IPS DF 6.9 (cell line): ENCODE measurements around the gene BIRC6.
"Not testable (repeated sequence)": the region's sequence is repeated elsewhere in the genome, so short reads cannot be mapped to it uniquely, and the experiment has no call there.

Experiments used
- DNase-seq: peaks from one replicate; pipeline ENCODE4 v3.0.0-alpha.2; 2013; ENCODE audit warnings: low read depth, low spot score
- H3K27ac ChIP-seq: one replicate; pipeline ENCODE4 v1.5.1; 2013; ENCODE audit warnings: low read length, control low read depth
- H3K27me3 ChIP-seq: 2 replicates; pipeline ENCODE4 v1.6.1; 2013; ENCODE audit warnings: mild to moderate bottlenecking, low read length; ENCODE audit not compliant: control insufficient read depth, insufficient read depth
- H3K36me3 ChIP-seq: 2 replicates; pipeline ENCODE4 v1.6.1; 2013; ENCODE audit warnings: low read length; ENCODE audit not compliant: control insufficient read depth, insufficient read depth
- H3K4me1 ChIP-seq: 2 replicates; pipeline ENCODE4 v1.6.1; 2013; ENCODE audit warnings: low read length; ENCODE audit not compliant: control insufficient read depth, insufficient read depth
- H3K4me3 ChIP-seq: 2 replicates; pipeline ENCODE4 v1.5.1; 2013; ENCODE audit warnings: mild to moderate bottlenecking, low read length
- H3K9me3 ChIP-seq: 2 replicates; pipeline ENCODE4 v1.6.1; 2013; ENCODE audit warnings: low read length, inconsistent platforms; ENCODE audit not compliant: control insufficient read depth, insufficient read depth
- WGBS: extraction: QIAGEN DNeasy Blood & Tissue Kit; methylation state at CpG from one replicate; pipeline ENCODE4 v1.1.7; 2013; ENCODE audit warnings: mixed read lengths, missing lambda C conversion rate; ENCODE audit not compliant: insufficient read length, insufficient coverage; 5-methylcytosine and 5-hydroxymethylcytosine counted together

Gene BIRC6

DNA sequence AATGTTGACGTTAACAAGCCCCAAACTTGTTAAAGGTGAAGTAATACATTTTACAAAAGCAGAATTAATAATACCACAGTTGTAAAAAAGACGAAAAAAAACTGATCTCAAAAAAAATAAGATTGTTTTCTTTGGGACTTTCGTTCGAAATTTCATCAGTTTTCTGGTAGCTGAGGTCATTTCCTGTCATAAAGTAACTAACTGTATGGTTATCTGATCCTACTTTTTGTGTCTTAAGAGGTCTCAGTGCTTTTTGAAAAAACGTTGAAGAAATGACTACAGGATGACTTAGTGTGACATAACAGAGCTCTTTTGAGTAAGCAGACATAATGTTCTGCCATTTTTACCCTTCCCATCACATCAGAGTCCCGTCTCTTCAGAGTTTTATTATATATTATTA, 79.3 kb downstream of the BIRC6 start:
- no peaks in the 10 kb centered on the region for H3K4me1 ChIP-seq
- DNase-seq, result no peak
- H3K36me3 ChIP-seq, result no peaks in the 10 kb centered on the region; the same call in 1 of the 2 replicates
- no peaks in the 10 kb centered on the region for H3K9me3 ChIP-seq
- no CpG with 5 or more reads among the region's 6 CpGs for WGBS
- H3K27me3 ChIP-seq, result no peaks in the 10 kb centered on the region
- H3K27ac ChIP-seq, result no peak overlapping the region
- H3K4me3 ChIP-seq, result no peak overlapping the region

DNA sequence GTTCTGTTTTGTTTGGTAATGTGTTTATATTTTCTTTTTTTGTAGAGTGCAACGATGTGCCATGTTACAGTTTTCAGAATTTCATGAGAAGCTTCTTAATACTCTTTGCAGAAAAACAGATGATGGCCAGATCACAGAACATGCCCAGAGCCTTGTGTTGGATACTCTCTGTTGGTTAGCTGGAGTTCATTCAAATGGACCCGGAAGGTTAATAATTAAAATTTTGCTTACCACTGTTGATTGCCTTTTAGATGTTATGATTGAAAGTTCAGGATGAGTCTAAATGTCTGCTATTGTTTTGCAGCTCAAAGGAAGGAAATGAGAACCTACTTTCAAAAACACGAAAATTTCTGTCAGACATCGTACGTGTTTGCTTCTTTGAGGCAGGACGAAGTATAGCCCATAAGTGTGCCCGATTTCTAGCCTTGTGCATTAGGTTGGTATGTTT, 85.2 kb downstream of the BIRC6 start:
- Histone ChIP-seq H3K27ac (no peak overlapping the region), H3K4me3 (no peak overlapping the region), H3K4me1 (no peaks in the 10 kb centered on the region), H3K36me3 (peaks cover 2% of the 10 kb centered on the region; the same call in 1 of the 2 replicates), H3K9me3 (no peaks in the 10 kb centered on the region), H3K27me3 (no peaks in the 10 kb centered on the region)
- WGBS, result no CpG with 5 or more reads among the region's 7 CpGs
- no peak for DNase-seq

- H3K27me3 ChIP-seq, result no peaks in the 10 kb centered on the region
- 0 out of 2 replicates have a peak, but pooled peaks cover 2% of the 10 kb centered on the region for H3K36me3 ChIP-seq
- no peaks in the 10 kb centered on the region for H3K9me3 ChIP-seq
- no CpG with 5 or more reads among the region's 6 CpGs for WGBS
- H3K4me1 ChIP-seq, result no peaks in the 10 kb centered on the region
- H3K27ac ChIP-seq, result no peak overlapping the region
- H3K4me3 ChIP-seq, result no peak overlapping the region
- no peak for DNase-seq
Measured at GRCh38 chr2:32446369-32446768, 89.5 kb downstream of the BIRC6 start.

GRCh38 chr2:32450851-32451250, 94.0 kb downstream of the BIRC6 start:
- no peak overlapping the region for H3K27ac ChIP-seq
- no peaks in the 10 kb centered on the region for H3K4me1 ChIP-seq
- no peak for DNase-seq
- no peaks in the 10 kb centered on the region for H3K36me3 ChIP-seq
- H3K27me3 ChIP-seq, result no peaks in the 10 kb centered on the region
- H3K4me3 ChIP-seq, result no peak overlapping the region
- no peaks in the 10 kb centered on the region for H3K9me3 ChIP-seq

DNA sequence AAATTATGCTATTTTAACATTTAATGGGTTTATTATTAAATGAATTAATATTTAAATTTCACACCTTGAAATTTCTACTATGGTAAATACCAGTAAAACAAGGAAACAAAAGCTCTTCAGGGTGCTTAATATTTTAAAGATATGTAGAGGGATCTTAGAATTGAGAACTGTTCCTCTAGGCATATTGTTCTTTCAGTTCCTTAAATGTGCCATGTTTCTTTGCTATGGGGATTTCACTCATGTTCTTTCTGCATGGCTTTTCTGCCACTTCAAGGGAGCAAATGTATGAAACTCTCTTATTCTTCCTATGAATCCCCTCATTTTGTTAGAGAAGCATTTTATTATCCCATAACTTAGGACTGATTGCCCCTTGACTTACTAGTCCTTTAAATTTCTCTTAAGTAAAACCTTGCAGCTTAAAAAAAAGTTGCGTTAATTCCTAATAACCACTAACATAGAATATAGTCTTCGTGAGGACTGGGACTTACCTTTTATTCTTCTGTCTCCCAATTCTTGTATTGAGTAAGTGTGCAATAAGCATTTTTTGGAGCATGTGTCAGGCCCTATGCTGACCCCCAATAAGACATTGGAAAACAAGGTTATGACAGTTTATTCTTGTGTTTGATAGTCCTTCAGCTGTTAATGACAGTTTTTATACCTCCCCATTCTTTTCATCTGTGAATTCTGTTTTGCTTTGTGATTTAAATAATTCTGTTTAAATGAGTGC, 95.7 kb downstream of the BIRC6 start:
- H3K9me3 ChIP-seq, result no peaks in the 10 kb centered on the region
- no peaks in the 10 kb centered on the region for H3K4me1 ChIP-seq
- no peaks in the 10 kb centered on the region for H3K27me3 ChIP-seq
- DNase-seq, result no peak
- no peak overlapping the region for H3K4me3 ChIP-seq
- WGBS, result no CpG with 5 or more reads among the region's 2 CpGs
- no peak overlapping the region for H3K27ac ChIP-seq
- H3K36me3 ChIP-seq, result no peaks in the 10 kb centered on the region

- H3K9me3 ChIP-seq, result no peaks in the 10 kb centered on the region
- no peak overlapping the region for H3K4me3 ChIP-seq
- no peaks in the 10 kb centered on the region for H3K27me3 ChIP-seq
- no peaks in the 10 kb centered on the region for H3K4me1 ChIP-seq
- no peaks in the 10 kb centered on the region for H3K36me3 ChIP-seq
- no peak overlapping the region for H3K27ac ChIP-seq
- no CpG with 5 or more reads among the region's 3 CpGs for WGBS
- no peak for DNase-seq
Measured at GRCh38 chr2:32453242-32454062, 96.6 kb downstream of the BIRC6 start.

DNA sequence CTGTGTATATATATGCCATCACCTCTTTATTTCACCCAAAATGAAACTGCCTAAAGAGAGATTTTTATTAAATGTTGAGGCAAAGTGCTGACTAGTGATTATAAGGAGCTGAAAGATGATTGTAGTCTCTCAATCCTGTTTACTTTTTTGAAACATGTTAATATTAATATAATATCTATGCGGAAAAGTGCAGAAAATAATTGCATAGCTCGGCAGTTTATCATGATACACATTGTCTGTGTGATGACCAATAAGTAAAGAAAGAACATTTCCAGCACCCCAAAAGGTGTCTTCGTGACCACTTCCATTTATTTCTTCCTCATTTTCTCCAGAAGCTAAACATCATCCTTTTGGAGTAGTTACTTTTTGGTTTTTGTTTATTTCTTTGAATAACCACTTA, 99.0 kb downstream of the BIRC6 start:
- Histone ChIP-seq H3K4me1 (no peaks in the 10 kb centered on the region), H3K36me3 (no peaks in the 10 kb centered on the region), H3K4me3 (no peak overlapping the region), H3K27me3 (no peaks in the 10 kb centered on the region), H3K27ac (no peak overlapping the region), H3K9me3 (no peaks in the 10 kb centered on the region)
- WGBS, result no CpG with 5 or more reads among the region's 3 CpGs
- no peak for DNase-seq

DNA sequence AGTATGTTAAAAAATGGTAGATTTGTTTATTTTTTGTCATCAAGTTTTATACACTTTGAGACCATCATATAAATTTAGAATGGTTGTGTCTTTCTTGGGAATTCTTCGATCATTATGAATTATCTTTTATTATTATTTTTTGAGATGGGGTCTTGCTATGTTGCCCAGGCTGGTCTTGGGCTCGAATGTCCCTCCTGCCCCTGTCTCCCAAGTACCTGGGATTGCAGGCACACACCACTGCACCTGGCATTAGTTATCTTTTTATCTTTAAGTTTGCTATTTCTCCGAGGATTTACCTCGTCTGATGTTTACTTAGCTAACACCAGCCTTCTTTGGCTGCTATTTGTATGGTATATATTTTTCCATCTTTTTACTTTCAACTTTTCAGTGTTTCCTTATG, 100.0 kb downstream of the BIRC6 start:
- H3K9me3 ChIP-seq, result no peaks in the 10 kb centered on the region
- H3K27me3 ChIP-seq, result no peaks in the 10 kb centered on the region
- no peak for DNase-seq
- H3K36me3 ChIP-seq, result no peaks in the 10 kb centered on the region
- peaks cover 2% of the 10 kb centered on the region; the same call in 1 of the 2 replicates for H3K4me1 ChIP-seq
- H3K4me3 ChIP-seq, result no peak overlapping the region
- WGBS, result no CpG with 5 or more reads among the region's 4 CpGs
- H3K27ac ChIP-seq, result no peak overlapping the region

- no CpG with 5 or more reads among the region's 1 CpG for WGBS
- Histone ChIP-seq H3K4me1 (peaks cover 2% of the 10 kb centered on the region; the same call in 1 of the 2 replicates), H3K36me3 (no peaks in the 10 kb centered on the region)
Measured at GRCh38 chr2:32457814-32458213, 101.0 kb downstream of the BIRC6 start.

DNA sequence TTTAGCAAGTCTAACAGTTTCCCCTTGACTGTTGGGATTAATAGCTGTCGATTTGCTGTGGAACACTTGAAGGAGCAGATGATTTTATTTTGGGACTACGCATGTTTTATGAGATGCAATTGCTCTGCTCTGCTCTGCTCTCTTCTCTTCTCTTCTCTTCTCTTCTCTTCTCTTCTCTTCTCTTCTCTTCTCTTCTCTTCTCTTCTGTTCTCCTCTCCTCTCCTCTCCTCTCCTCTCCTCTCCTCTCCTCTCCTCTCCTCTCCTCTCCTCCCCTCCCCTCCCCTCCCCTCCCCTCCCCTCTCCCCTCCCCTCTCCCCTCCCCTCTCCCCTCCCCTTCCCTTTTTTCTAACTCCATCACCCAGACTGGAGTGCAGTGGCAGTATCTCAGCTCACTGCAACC, 104.0 kb downstream of the BIRC6 start:
- H3K4me1 ChIP-seq, H3K4me3 ChIP-seq, DNase-seq, H3K36me3 ChIP-seq, H3K9me3 ChIP-seq, H3K27ac ChIP-seq, H3K27me3 ChIP-seq: not testable (repeated sequence)
- no CpG with 5 or more reads among the region's 2 CpGs for WGBS

More at GRCh38 chr2:32457814-32458213, 101.0 kb downstream of the BIRC6 start:
- Histone ChIP-seq H3K4me3 (no peak overlapping the region), H3K9me3 (no peaks in the 10 kb centered on the region), H3K27ac (no peak overlapping the region), H3K27me3 (no peaks in the 10 kb centered on the region)
- DNase-seq, result no peak
